Subcutaneous abdominal adipose tissue (tissue), 5 donors: ENCODE results near the gene SPECC1L.
"Not testable (repeated sequence)": the region's sequence is repeated elsewhere in the genome, so short reads cannot be mapped to it uniquely, and the experiment has no call there.

Experiments used
- H3K27ac ChIP-seq: one replicate; pipeline ENCODE4 v1.7.0; 2013; ENCODE audit warnings: low read depth, mild to moderate bottlenecking, inconsistent platforms, low read length, moderate library complexity
- H3K27me3 ChIP-seq, 5 donors: one replicate each; pipeline ENCODE4 v1.7.0; 2013; ENCODE audit warnings: low read length in 5 of 5, inconsistent platforms in 1 of 5; ENCODE audit not compliant: control insufficient read depth in 5 of 5, insufficient read depth in 4 of 5
- H3K36me3 ChIP-seq, 5 donors: one replicate each; pipeline ENCODE4 v1.7.0; 2013; ENCODE audit warnings: low read length in 5 of 5; ENCODE audit not compliant: control insufficient read depth in 5 of 5, insufficient read depth in 5 of 5
- H3K4me1 ChIP-seq, 5 donors: one replicate each; pipeline ENCODE4 v1.7.0; 2013; ENCODE audit warnings: low read length in 5 of 5, mild to moderate bottlenecking in 3 of 5, moderate library complexity in 1 of 5; ENCODE audit not compliant: control insufficient read depth in 5 of 5, insufficient read depth in 5 of 5
- H3K4me3 ChIP-seq, 5 donors: one replicate each; pipeline ENCODE4 v1.7.0; 2013; ENCODE audit warnings: low read length in 5 of 5, low read depth in 1 of 5
- H3K9ac ChIP-seq, 5 donors: one replicate each; pipeline ENCODE4 v1.7.0; 2013; ENCODE audit warnings: low read length in 5 of 5, mild to moderate bottlenecking in 4 of 5, moderate library complexity in 3 of 5
- H3K9me3 ChIP-seq, 5 donors: one replicate each; pipeline ENCODE4 v1.7.0; 2013; ENCODE audit warnings: low read length in 5 of 5; ENCODE audit not compliant: control insufficient read depth in 5 of 5
- donor health status: healthy.
- donor health status: healthy.
- donor health status: healthy.
- donor health status: healthy.
- donor health status: healthy.

SPECC1L gene

GRCh38 chr22:24262185-24262749, 8.4 kb upstream of the SPECC1L start:
- H3K9ac ChIP-seq, H3K36me3 ChIP-seq, H3K9me3 ChIP-seq, H3K4me3 ChIP-seq, H3K27me3 ChIP-seq, H3K27ac ChIP-seq, H3K4me1 ChIP-seq: not testable (repeated sequence)

GRCh38 chr22:24263479-24263878, 7.2 kb upstream of the SPECC1L start:
- not testable (repeated sequence) for H3K36me3 ChIP-seq, H3K4me3 ChIP-seq, H3K9me3 ChIP-seq, H3K27ac ChIP-seq, H3K9ac ChIP-seq, H3K4me1 ChIP-seq, H3K27me3 ChIP-seq

GRCh38 chr22:24264329-24264896, 6.2 kb upstream of the SPECC1L start:
- not testable (repeated sequence) for H3K27me3 ChIP-seq, H3K9ac ChIP-seq, H3K4me3 ChIP-seq, H3K27ac ChIP-seq, H3K9me3 ChIP-seq, H3K4me1 ChIP-seq, H3K36me3 ChIP-seq

GRCh38 chr22:24265734-24266133, 4.9 kb upstream of the SPECC1L start:
- no peaks in the 10 kb centered on the region for H3K9me3 ChIP-seq
- H3K36me3 ChIP-seq: no peaks in the 10 kb centered on the region
- H3K27me3 ChIP-seq: no peaks in the 10 kb centered on the region
- H3K27ac ChIP-seq: no peak overlapping the region
- no peak overlapping the region for H3K9ac ChIP-seq
- no peak overlapping the region for H3K4me3 ChIP-seq
- H3K4me1 ChIP-seq: peaks cover 0 to 7% (median 0%) of the 10 kb centered on the region in 5 donors

- not testable (repeated sequence) for H3K36me3 ChIP-seq, H3K9me3 ChIP-seq, H3K27me3 ChIP-seq, H3K4me1 ChIP-seq, H3K4me3 ChIP-seq, H3K27ac ChIP-seq, H3K9ac ChIP-seq
Measured at GRCh38 chr22:24266495-24266894, 4.1 kb upstream of the SPECC1L start.

GRCh38 chr22:24271386-24271854, 789 bp downstream of the SPECC1L start:
- Histone ChIP-seq H3K9me3 (no peaks in the 10 kb centered on the region), H3K36me3 (no peaks in the 10 kb centered on the region), H3K27me3 (no peaks in the 10 kb centered on the region), H3K4me1 (peaks cover 0 to 35% (median 24%) of the 10 kb centered on the region in 5 donors), H3K4me3 (peak overlapping the region; percentile 81 to 98 (median 90)), H3K27ac (peak overlapping the region; percentile 95), H3K9ac (peak overlapping the region; percentile 66 to 99 (median 98))

- H3K27ac ChIP-seq, H3K4me3 ChIP-seq, H3K9me3 ChIP-seq, H3K36me3 ChIP-seq, H3K9ac ChIP-seq, H3K27me3 ChIP-seq: not testable (repeated sequence)
- H3K4me1 ChIP-seq: peaks cover 0 to 35% (median 24%) of the 10 kb centered on the region in 5 donors
Measured at GRCh38 chr22:24273031-24273430, 2.4 kb downstream of the SPECC1L start.

- not testable (repeated sequence) for H3K36me3 ChIP-seq, H3K4me3 ChIP-seq, H3K9me3 ChIP-seq, H3K27me3 ChIP-seq
- Histone ChIP-seq H3K27ac (peak overlapping the region; percentile 37), H3K9ac (peak overlapping the region in 1 of 5 donors; percentile 55), H3K4me1 (peaks cover 0 to 35% (median 24%) of the 10 kb centered on the region in 5 donors)
Measured at GRCh38 chr22:24273906-24274305, 3.3 kb downstream of the SPECC1L start.

GRCh38 chr22:24274696-24275405, 4.2 kb downstream of the SPECC1L start:
- not testable (repeated sequence) for H3K4me3 ChIP-seq, H3K36me3 ChIP-seq, H3K27me3 ChIP-seq, H3K9me3 ChIP-seq
- H3K4me1 ChIP-seq: peaks cover 0 to 35% (median 24%) of the 10 kb centered on the region in 5 donors
- peak overlapping the region; percentile 37 for H3K27ac ChIP-seq
- peak overlapping the region in 1 of 5 donors; percentile 25 for H3K9ac ChIP-seq

GRCh38 chr22:24280363-24280762, 9.7 kb downstream of the SPECC1L start:
- H3K36me3 ChIP-seq, H3K9me3 ChIP-seq, H3K27ac ChIP-seq, H3K27me3 ChIP-seq, H3K9ac ChIP-seq, H3K4me1 ChIP-seq, H3K4me3 ChIP-seq: not testable (repeated sequence)
